Measurements from ENCODE around the gene NRSN2. TPM values are rescaled to one million over a fixed set of nuclear protein-coding genes. Genes with fewer than 3 reads are reported as not detected.
"Not testable (repeated sequence)": the region's sequence is repeated elsewhere in the genome, so short reads cannot be mapped to it uniquely, and the experiment has no call there.

Gene NRSN2
- total and polyA plus RNA-seq, 7 experiments from 2014 or later, result 0.24 to 2.1 (median 1.3) TPM

- peak overlapping the region in 2 of 9 donors; percentile 32 to 71 for H3K27ac Mint-ChIP-seq
- POLR2A ChIA-PET, result no interaction called here
Measured at GRCh38 chr20:370151-370600, 23.3 kb downstream of the NRSN2 start.

GRCh38 chr20:370977-371754 is 24.3 kb downstream of the NRSN2 start:
- CTCF ChIA-PET, result interaction anchor here (0.6 to 1.1 kb wide), 3 partner anchors 40 to 124 kb away, joined by 3 to 4 read pairs (median 3); no protein-coding TSS in a partner anchor
- DNase-seq (no peak), ATAC-seq (no peak)
- intact Hi-C loops (cut with micrococcal nuclease), result no loop called here
- Mint-ChIP-seq H3K27ac (no peak overlapping the region), H3K27me3 (no peaks in the 10 kb centered on the region), H3K9me3 (peaks cover 0 to 1% (median 0%) of the 10 kb centered on the region in 11 donors), H3K4me1 (peaks cover 12 to 48% (median 27%) of the 10 kb centered on the region in 7 donors), H3K4me3 (no peak overlapping the region), H3K36me3 (peaks cover 0 to 3% (median 0%) of the 10 kb centered on the region in 5 donors)
- H3K4me3 ChIP-seq (ENCODE audit: low read length), result no peak overlapping the region
- peaks cover 0 to 5% of the 10 kb centered on the region in 2 donors for H3K4me1 ChIP-seq (ENCODE audit: control insufficient read depth in 2 of 2, insufficient read depth in 2 of 2, low read length in 2 of 2)
- no peaks in the 10 kb centered on the region for H3K27me3 ChIP-seq (ENCODE audit: control insufficient read depth in 2 of 2, insufficient read depth in 2 of 2, low read length in 2 of 2)
- H3K27ac ChIP-seq (ENCODE audit: low read depth, low read length), result no peak overlapping the region
- no peaks in the 10 kb centered on the region for H3K36me3 ChIP-seq (ENCODE audit: control insufficient read depth in 2 of 3, insufficient read depth in 3 of 3, low read length in 3 of 3)
- H3K9me3 ChIP-seq (ENCODE audit: control insufficient read depth in 2 of 3, low read length in 3 of 3), result no peaks in the 10 kb centered on the region
- POLR2A ChIA-PET, result interaction anchor here (0.9 kb wide), 1 partner anchor 17 kb away, joined by 3 read pairs; no protein-coding TSS in a partner anchor

More at GRCh38 chr20:370151-370600, 23.3 kb downstream of the NRSN2 start:
- DNase-seq (no peak), ATAC-seq (no peak)
- no peaks in the 10 kb centered on the region for H3K27me3 Mint-ChIP-seq
- H3K36me3 Mint-ChIP-seq, result peaks cover 0 to 3% (median 0%) of the 10 kb centered on the region in 5 donors
- peaks cover 22 to 54% (median 36%) of the 10 kb centered on the region in 7 donors for H3K4me1 Mint-ChIP-seq
- Histone ChIP-seq H3K4me1 (ENCODE audit: control insufficient read depth in 2 of 2, insufficient read depth in 2 of 2, low read length in 2 of 2) (peaks cover 0 to 15% of the 10 kb centered on the region in 2 donors), H3K27ac (ENCODE audit: low read depth, low read length) (no peak overlapping the region), H3K4me3 (ENCODE audit: low read length) (no peak overlapping the region), H3K27me3 (ENCODE audit: control insufficient read depth in 2 of 2, insufficient read depth in 2 of 2, low read length in 2 of 2) (no peaks in the 10 kb centered on the region), H3K9me3 (ENCODE audit: control insufficient read depth in 2 of 3, low read length in 3 of 3) (no peaks in the 10 kb centered on the region), H3K36me3 (ENCODE audit: control insufficient read depth in 2 of 3, insufficient read depth in 3 of 3, low read length in 3 of 3) (no peaks in the 10 kb centered on the region)
- intact Hi-C loops (cut with micrococcal nuclease), result no loop called here
- CTCF ChIA-PET, result no interaction called here
- H3K4me3 Mint-ChIP-seq, result no peak overlapping the region
- H3K9me3 Mint-ChIP-seq, result peaks cover 0 to 1% (median 0%) of the 10 kb centered on the region in 11 donors

GRCh38 chr20:371755-372542 is 25.0 kb downstream of the NRSN2 start:
- peak; percentile 22 for ATAC-seq
- CTCF ChIA-PET, result interaction anchor here (0.6 to 1.1 kb wide), 3 partner anchors 41 to 124 kb away, joined by 3 to 4 read pairs (median 3); no protein-coding TSS in a partner anchor
- no peaks in the 10 kb centered on the region for H3K27me3 ChIP-seq (ENCODE audit: control insufficient read depth in 2 of 2, insufficient read depth in 2 of 2, low read length in 2 of 2)
- Mint-ChIP-seq H3K9me3 (peaks cover 0 to 1% (median 0%) of the 10 kb centered on the region in 11 donors), H3K27ac (peak overlapping the region in 2 of 9 donors; percentile 36 to 67), H3K27me3 (peaks cover 0 to 5% (median 0%) of the 10 kb centered on the region in 5 donors), H3K36me3 (peaks cover 0 to 3% (median 0%) of the 10 kb centered on the region in 5 donors), H3K4me1 (peaks cover 8 to 44% (median 20%) of the 10 kb centered on the region in 7 donors), H3K4me3 (peak overlapping the region in 1 of 10 donors; percentile 64)
- H3K4me3 ChIP-seq (ENCODE audit: low read length), result no peak overlapping the region
- intact Hi-C loops (cut with micrococcal nuclease), result no loop called here
- no peaks in the 10 kb centered on the region for H3K4me1 ChIP-seq (ENCODE audit: control insufficient read depth in 2 of 2, insufficient read depth in 2 of 2, low read length in 2 of 2)
- POLR2A ChIA-PET, result interaction anchor here (0.9 kb wide), 1 partner anchor 17 kb away, joined by 3 read pairs; no protein-coding TSS in a partner anchor
- H3K27ac ChIP-seq (ENCODE audit: low read depth, low read length), result no peak overlapping the region
- DNase-seq, result no peak
- H3K36me3 ChIP-seq (ENCODE audit: control insufficient read depth in 2 of 3, insufficient read depth in 3 of 3, low read length in 3 of 3), result no peaks in the 10 kb centered on the region
- H3K9me3 ChIP-seq (ENCODE audit: control insufficient read depth in 2 of 3, low read length in 3 of 3), result no peaks in the 10 kb centered on the region

- ATAC-seq (peak; percentile 34), DNase-seq (peak in 1 of 9 donors; percentile 28)
- H3K27me3 Mint-ChIP-seq; H3K4me1 ChIP-seq (ENCODE audit: control insufficient read depth in 2 of 2, insufficient read depth in 2 of 2, low read length in 2 of 2); POLR2A ChIA-PET; H3K27me3 ChIP-seq (ENCODE audit: control insufficient read depth in 2 of 2, insufficient read depth in 2 of 2, low read length in 2 of 2); intact Hi-C loops (cut with micrococcal nuclease); H3K9me3 ChIP-seq (ENCODE audit: control insufficient read depth in 2 of 3, low read length in 3 of 3); H3K36me3 Mint-ChIP-seq; H3K9me3 Mint-ChIP-seq; H3K27ac ChIP-seq (ENCODE audit: low read depth, low read length); H3K36me3 ChIP-seq (ENCODE audit: control insufficient read depth in 2 of 3, insufficient read depth in 3 of 3, low read length in 3 of 3); H3K4me3 ChIP-seq (ENCODE audit: low read length): not testable (repeated sequence)
- H3K27ac Mint-ChIP-seq, result peak overlapping the region in 1 of 9 donors; percentile 67
- peaks cover 8 to 39% (median 13%) of the 10 kb centered on the region in 7 donors for H3K4me1 Mint-ChIP-seq
- peak overlapping the region in 1 of 10 donors; percentile 20 for H3K4me3 Mint-ChIP-seq
- CTCF ChIA-PET, result interaction anchor here (1.1 kb wide), 1 partner anchor 42 kb away, joined by 4 read pairs; no protein-coding TSS in a partner anchor
Measured at GRCh38 chr20:372543-373082, 25.7 kb downstream of the NRSN2 start.

GRCh38 chr20:373171-373890 is 26.4 kb downstream of the NRSN2 start:
- Histone ChIP-seq H3K4me1 (ENCODE audit: control insufficient read depth in 2 of 2, insufficient read depth in 2 of 2, low read length in 2 of 2) (no peaks in the 10 kb centered on the region), H3K27ac (ENCODE audit: low read depth, low read length) (no peak overlapping the region), H3K36me3 (ENCODE audit: control insufficient read depth in 2 of 3, insufficient read depth in 3 of 3, low read length in 3 of 3) (no peaks in the 10 kb centered on the region), H3K27me3 (ENCODE audit: control insufficient read depth in 2 of 2, insufficient read depth in 2 of 2, low read length in 2 of 2) (no peaks in the 10 kb centered on the region), H3K4me3 (ENCODE audit: low read length) (no peak overlapping the region), H3K9me3 (ENCODE audit: control insufficient read depth in 2 of 3, low read length in 3 of 3) (no peaks in the 10 kb centered on the region)
- H3K36me3 Mint-ChIP-seq, result peaks cover 0 to 3% (median 0%) of the 10 kb centered on the region in 5 donors
- H3K9me3 Mint-ChIP-seq, result peaks cover 0 to 1% (median 0%) of the 10 kb centered on the region in 11 donors
- peaks cover 8 to 34% (median 13%) of the 10 kb centered on the region in 7 donors for H3K4me1 Mint-ChIP-seq
- ATAC-seq (peak; percentile 83), DNase-seq (no peak)
- peak overlapping the region in 1 of 9 donors; percentile 4 for H3K27ac Mint-ChIP-seq
- peaks cover 0 to 7% (median 0%) of the 10 kb centered on the region in 5 donors for H3K27me3 Mint-ChIP-seq
- intact Hi-C loops (cut with micrococcal nuclease), result no loop called here
- POLR2A ChIA-PET, result interaction anchor here (0.6 kb wide), 1 partner anchor 69 kb away, joined by 3 read pairs; no protein-coding TSS in a partner anchor
- CTCF ChIA-PET, result no interaction called here
- peak overlapping the region in 1 of 10 donors; percentile 15 for H3K4me3 Mint-ChIP-seq

Measured in naive thymus-derived CD4-positive, alpha-beta T cell (primary cell).